ENCODE results near the gene ELL3.
"Not testable (repeated sequence)": the region's sequence is repeated elsewhere in the genome, so short reads cannot be mapped to it uniquely, and the experiment has no call there.

GRCh38 chr15:43746903-43747309, 29.9 kb downstream of the ELL3 start:
- TF ChIP-seq CTCF (IDR thresholded peaks at IDR 0.05; ENCODE audit: extremely low read depth in 1 of 2, insufficient read depth in 1 of 2, low read depth in 1 of 2, low read length in 2 of 2); POLR2AphosphoS5 (IDR thresholded peaks at IDR 0.05; ENCODE audit: insufficient read depth, low read depth, low read length); POLR2A (IDR thresholded peaks at IDR 0.05; ENCODE audit: low read depth, low read length); EZH2 (IDR thresholded peaks at IDR 0.05; ENCODE audit: borderline replicate concordance, low read depth, low read length, severe bottlenecking); GATA2 (IDR thresholded peaks at IDR 0.05; ENCODE audit: insufficient read depth, insufficient read length, low read depth, low read length); MAX (IDR thresholded peaks at IDR 0.05; ENCODE audit: insufficient read depth, insufficient read length): not testable (repeated sequence)

All from endothelial cell of umbilical vein (primary cell).